ENCODE results near the gene CTSF. TPM values are rescaled to one million over a fixed set of nuclear protein-coding genes. Genes with fewer than 3 reads are reported as not detected.

Gene CTSF
- total RNA-seq, 1 donor from 2014 or later = not detected

GRCh38 chr11:66600631-66601233 is 32.3 kb upstream of the CTSF start:
- no peaks in the 10 kb centered on the region for H3K9me3 Mint-ChIP-seq
- TF ChIP-seq CTCF (conservative IDR thresholded peaks at IDR 0.05) = no peak

GRCh38 chr11:66600219-66600618 is 31.8 kb upstream of the CTSF start:
- Mint-ChIP-seq H3K4me3 (no peak overlapping the region), H3K9me3 (no peaks in the 10 kb centered on the region), H3K36me3 (ENCODE audit: low read depth) (no peaks in the 10 kb centered on the region), H3K27ac (ENCODE audit: unreplicated experiment) (no peak overlapping the region), H3K4me1 (peaks cover 4% of the 10 kb centered on the region), H3K27me3 (ENCODE audit: low read depth) (no peaks in the 10 kb centered on the region)
- no peak for TF ChIP-seq CTCF (conservative IDR thresholded peaks at IDR 0.05)
- DNase-seq (ENCODE audit: low read depth, low spot score) = no peak

More at GRCh38 chr11:66600631-66601233, 32.3 kb upstream of the CTSF start:
- H3K4me3 Mint-ChIP-seq = no peak overlapping the region
- no peak overlapping the region for H3K27ac Mint-ChIP-seq (ENCODE audit: unreplicated experiment)
- no peak for DNase-seq (ENCODE audit: low read depth, low spot score)
- no peaks in the 10 kb centered on the region for H3K36me3 Mint-ChIP-seq (ENCODE audit: low read depth)
- H3K4me1 Mint-ChIP-seq = no peaks in the 10 kb centered on the region
- H3K27me3 Mint-ChIP-seq (ENCODE audit: low read depth) = no peaks in the 10 kb centered on the region

GRCh38 chr11:66598993-66599392 is 30.6 kb upstream of the CTSF start:
- Mint-ChIP-seq H3K27ac (ENCODE audit: unreplicated experiment) (no peak overlapping the region), H3K27me3 (ENCODE audit: low read depth) (no peaks in the 10 kb centered on the region), H3K4me1 (peaks cover 10% of the 10 kb centered on the region), H3K36me3 (ENCODE audit: low read depth) (no peaks in the 10 kb centered on the region), H3K9me3 (no peaks in the 10 kb centered on the region), H3K4me3 (no peak overlapping the region)
- no peak for TF ChIP-seq CTCF (conservative IDR thresholded peaks at IDR 0.05)
- no peak for DNase-seq (ENCODE audit: low read depth, low spot score)

GRCh38 chr11:66595245-66595904 is 27.0 kb upstream of the CTSF start:
- no peak overlapping the region for H3K27ac Mint-ChIP-seq (ENCODE audit: unreplicated experiment)

GRCh38 chr11:66593650-66594049 is 25.2 kb upstream of the CTSF start:
- Mint-ChIP-seq H3K36me3 (ENCODE audit: low read depth) (peaks cover 4% of the 10 kb centered on the region), H3K9me3 (peaks cover 7% of the 10 kb centered on the region), H3K27me3 (ENCODE audit: low read depth) (no peaks in the 10 kb centered on the region), H3K27ac (ENCODE audit: unreplicated experiment) (peak overlapping the region; percentile 99), H3K4me1 (peaks cover 24% of the 10 kb centered on the region), H3K4me3 (peak overlapping the region; percentile 96)
- no peak for TF ChIP-seq CTCF (conservative IDR thresholded peaks at IDR 0.05)
- no peak for DNase-seq (ENCODE audit: low read depth, low spot score)

More at GRCh38 chr11:66595245-66595904, 27.0 kb upstream of the CTSF start:
- Mint-ChIP-seq H3K36me3 (ENCODE audit: low read depth) (peaks cover 4% of the 10 kb centered on the region), H3K9me3 (peaks cover 2% of the 10 kb centered on the region), H3K4me1 (peaks cover 24% of the 10 kb centered on the region), H3K27me3 (ENCODE audit: low read depth) (no peaks in the 10 kb centered on the region), H3K4me3 (peak overlapping the region; percentile 68)
- TF ChIP-seq CTCF (conservative IDR thresholded peaks at IDR 0.05) = no peak
- DNase-seq (ENCODE audit: low read depth, low spot score) = no peak
